ENCODE results near the gene FER.
A peak's percentile ranks its signal among the peaks of the same experiment; 100 is the strongest.
"Not testable (repeated sequence)": the region's sequence is repeated elsewhere in the genome, so short reads cannot be mapped to it uniquely, and the experiment has no call there.

Gene FER

DNA sequence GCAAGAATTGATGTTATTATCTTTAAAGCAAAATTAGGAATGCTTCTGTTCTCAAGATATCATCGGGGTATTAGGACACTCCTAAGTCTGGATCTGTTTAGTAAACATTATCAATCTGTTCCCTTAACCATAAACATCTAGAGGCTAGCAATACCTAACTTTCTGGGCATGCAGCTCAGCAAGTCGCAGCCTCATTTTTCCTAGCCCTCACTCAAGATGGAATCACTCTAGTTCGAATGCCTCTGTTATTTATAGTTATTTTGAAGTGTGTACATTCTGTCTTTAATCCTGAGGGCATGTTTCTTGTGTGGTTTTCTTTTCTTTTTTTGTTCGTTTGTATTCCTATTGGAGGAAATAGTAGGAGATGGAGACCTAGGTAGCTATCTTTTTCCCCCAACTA is 66.9 kb downstream of the FER start:
- H3K27ac Mint-ChIP-seq, result no peak overlapping the region
- peaks cover 3% of the 10 kb centered on the region for H3K9me3 Mint-ChIP-seq
- H3K4me1 Mint-ChIP-seq, result peaks cover 9% of the 10 kb centered on the region
- H3K4me3 Mint-ChIP-seq, result no peak overlapping the region
- peaks cover 4% of the 10 kb centered on the region for H3K36me3 Mint-ChIP-seq
- no peaks in the 10 kb centered on the region for H3K27me3 Mint-ChIP-seq

DNA sequence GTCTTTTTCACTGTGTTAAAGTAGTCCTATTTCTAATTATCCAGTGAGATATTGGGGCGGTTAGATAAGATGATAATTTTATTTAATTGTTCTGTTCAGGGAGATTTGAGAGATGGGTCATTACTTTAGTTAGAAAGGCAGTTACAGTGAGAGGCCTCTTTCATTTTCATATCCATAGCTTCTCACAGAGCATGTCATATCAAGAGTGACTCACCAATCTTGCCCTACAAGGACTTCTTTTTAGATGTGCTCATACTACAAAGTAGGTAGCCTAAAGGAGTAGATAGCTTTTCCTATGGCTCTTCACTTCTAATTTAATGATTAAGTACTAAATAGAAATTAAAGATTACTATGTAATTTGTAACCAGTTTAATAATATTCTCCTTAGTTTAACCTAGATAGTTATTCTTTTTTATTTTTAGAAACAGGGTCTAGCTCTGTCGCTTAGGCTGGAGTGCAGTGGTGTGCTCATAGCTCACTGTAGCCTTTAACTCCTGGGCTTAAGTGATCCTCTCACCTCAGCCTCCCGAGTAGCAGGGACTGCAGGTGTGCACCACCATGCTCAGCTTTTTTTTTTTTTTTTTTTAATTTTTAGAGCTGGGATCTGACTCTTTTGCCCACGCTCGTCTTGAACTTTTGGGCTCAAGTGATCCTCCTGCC is 71.0 kb downstream of the FER start:
- Mint-ChIP-seq H3K4me1 (peaks cover 4% of the 10 kb centered on the region), H3K27me3 (no peaks in the 10 kb centered on the region), H3K4me3 (no peak overlapping the region), H3K36me3 (peaks cover 11% of the 10 kb centered on the region), H3K27ac (no peak overlapping the region), H3K9me3 (peaks cover 13% of the 10 kb centered on the region)

DNA sequence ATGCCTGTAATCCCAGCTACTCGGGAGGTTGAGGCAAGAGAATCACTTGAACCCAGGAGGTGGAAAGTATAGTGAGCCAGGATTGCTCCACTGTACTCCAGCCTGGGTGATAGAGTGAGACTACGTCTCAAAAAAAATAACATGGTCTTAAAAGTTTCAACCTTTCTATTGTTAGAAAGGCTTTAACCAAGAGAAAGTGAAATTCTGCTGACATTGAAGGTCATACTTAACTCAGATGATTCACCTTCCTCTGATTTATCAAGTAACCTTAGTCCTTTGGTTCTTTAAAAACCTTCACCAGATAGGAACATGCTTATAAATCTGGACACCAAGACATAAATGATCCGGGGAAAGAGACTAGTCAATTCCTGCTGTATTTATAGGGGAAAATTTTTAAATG is 73.3 kb downstream of the FER start:
- H3K9me3 Mint-ChIP-seq, result peaks cover 18% of the 10 kb centered on the region
- H3K36me3 Mint-ChIP-seq, result peaks cover 13% of the 10 kb centered on the region
- peaks cover 4% of the 10 kb centered on the region for H3K4me1 Mint-ChIP-seq
- no peaks in the 10 kb centered on the region for H3K27me3 Mint-ChIP-seq
- no peak overlapping the region for H3K4me3 Mint-ChIP-seq
- no peak overlapping the region for H3K27ac Mint-ChIP-seq

DNA sequence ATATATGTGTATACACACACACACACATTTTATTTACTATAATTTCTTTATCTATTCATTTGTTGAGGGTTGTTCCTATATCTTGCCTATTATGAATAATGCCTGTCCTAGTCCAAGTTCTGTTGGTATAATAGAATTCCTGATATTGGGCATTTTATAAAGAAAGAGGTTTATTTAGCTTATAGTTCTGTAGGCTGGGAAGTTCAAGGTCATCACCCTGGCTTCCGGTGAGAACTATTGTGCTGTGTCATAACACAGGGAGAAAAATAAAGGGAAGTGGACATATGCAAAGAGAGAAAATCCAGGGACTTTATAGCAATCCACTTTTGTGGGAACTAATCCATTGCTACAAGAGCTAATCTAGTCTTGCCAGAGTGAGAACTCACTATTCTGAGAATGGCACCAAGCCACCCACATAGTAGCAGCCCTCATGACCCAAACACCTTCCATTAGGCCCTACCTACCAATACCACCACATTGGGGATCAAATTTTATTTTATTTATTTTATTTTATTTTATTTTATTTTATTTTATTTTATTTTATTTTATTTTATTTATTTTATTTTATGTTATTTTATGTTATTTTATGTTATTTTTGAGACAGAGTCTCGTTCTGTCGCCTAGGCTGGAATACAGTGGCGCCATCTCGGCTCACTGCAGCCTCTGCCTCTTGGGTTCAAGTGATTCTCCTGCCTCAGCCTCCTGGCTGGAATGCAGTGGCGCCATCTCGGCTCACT is 74.7 kb downstream of the FER start:
- Mint-ChIP-seq H3K4me1 (peaks cover 4% of the 10 kb centered on the region), H3K27ac (no peak overlapping the region), H3K36me3 (peaks cover 13% of the 10 kb centered on the region), H3K27me3 (no peaks in the 10 kb centered on the region), H3K4me3 (no peak overlapping the region), H3K9me3 (peaks cover 18% of the 10 kb centered on the region)

DNA sequence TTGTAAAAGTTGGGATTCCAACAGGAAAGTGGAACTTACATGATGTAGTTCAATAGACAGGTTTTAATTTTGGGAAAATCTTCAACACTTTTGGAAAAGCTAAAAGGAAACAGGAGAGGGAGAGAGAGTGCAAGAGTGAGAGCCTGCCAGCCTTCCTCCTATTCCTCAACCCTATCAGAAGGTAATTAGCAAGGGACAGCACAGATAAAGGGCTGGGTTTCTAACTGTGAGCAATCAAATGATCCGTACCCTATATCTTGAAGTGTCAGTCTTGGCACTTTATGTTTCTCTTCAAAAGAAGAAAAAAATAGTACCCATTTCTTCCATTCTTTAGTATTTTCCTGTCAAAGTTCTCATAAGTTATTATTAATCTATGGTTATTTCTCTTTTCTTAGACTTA is 79.4 kb downstream of the FER start:
- Mint-ChIP-seq H3K4me3 (no peak overlapping the region), H3K9me3 (peaks cover 8% of the 10 kb centered on the region), H3K4me1 (no peaks in the 10 kb centered on the region), H3K27me3 (no peaks in the 10 kb centered on the region), H3K27ac (no peak overlapping the region), H3K36me3 (peaks cover 7% of the 10 kb centered on the region)

DNA sequence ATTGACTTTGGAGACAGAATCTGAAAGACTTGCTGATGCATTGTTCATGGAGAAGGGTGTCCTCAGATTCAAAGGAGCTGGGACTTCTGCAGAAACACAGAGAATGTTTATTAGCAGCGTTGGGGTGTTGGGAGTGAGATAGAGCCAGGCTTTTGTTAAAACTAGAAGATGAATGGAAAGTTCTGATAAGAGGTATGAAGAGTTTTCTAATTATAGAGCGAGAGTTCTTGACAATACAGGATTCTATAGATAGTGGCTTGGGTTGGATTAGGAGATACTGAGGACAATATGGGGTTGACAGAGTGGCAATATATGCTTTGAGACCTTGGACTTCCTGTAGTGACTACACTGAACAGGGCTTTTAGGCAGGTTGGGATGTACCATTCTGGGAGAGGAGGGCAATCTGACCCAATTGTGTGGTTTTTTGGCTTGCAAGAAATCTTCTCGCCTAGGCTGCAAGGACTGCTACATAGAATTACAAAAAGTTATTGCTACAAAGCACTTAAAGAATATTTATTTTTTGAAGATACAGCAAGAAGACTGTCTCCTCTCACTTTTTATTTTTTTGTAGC is 83.1 kb downstream of the FER start:
- Mint-ChIP-seq H3K27ac (no peak overlapping the region), H3K9me3 (no peaks in the 10 kb centered on the region), H3K27me3 (no peaks in the 10 kb centered on the region), H3K4me1 (no peaks in the 10 kb centered on the region), H3K4me3 (no peak overlapping the region), H3K36me3 (no peaks in the 10 kb centered on the region)

DNA sequence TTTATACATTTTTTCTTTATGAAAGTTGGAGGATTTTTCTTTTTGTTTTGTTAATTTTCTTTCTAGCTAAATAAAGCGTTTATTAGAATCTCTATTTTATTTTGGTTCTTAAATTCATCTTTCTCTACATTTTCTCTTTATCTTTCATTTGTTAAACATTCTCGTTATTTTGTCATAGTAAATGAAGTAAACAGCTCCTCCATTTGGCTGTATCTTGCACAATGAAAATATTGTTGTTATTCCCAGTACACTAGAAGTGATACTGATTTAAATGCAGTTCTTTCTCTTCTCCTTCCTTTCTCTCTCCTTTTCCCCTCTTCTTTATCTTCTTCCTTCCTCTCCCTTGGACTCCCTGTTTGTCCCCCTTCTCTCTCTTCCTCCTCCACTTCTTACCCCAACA is 88.8 kb downstream of the FER start:
- Mint-ChIP-seq H3K4me3 (no peak overlapping the region), H3K36me3 (peaks cover 12% of the 10 kb centered on the region), H3K9me3 (no peaks in the 10 kb centered on the region), H3K4me1 (no peaks in the 10 kb centered on the region), H3K27ac (peak overlapping the region; percentile 68), H3K27me3 (no peaks in the 10 kb centered on the region)

DNA sequence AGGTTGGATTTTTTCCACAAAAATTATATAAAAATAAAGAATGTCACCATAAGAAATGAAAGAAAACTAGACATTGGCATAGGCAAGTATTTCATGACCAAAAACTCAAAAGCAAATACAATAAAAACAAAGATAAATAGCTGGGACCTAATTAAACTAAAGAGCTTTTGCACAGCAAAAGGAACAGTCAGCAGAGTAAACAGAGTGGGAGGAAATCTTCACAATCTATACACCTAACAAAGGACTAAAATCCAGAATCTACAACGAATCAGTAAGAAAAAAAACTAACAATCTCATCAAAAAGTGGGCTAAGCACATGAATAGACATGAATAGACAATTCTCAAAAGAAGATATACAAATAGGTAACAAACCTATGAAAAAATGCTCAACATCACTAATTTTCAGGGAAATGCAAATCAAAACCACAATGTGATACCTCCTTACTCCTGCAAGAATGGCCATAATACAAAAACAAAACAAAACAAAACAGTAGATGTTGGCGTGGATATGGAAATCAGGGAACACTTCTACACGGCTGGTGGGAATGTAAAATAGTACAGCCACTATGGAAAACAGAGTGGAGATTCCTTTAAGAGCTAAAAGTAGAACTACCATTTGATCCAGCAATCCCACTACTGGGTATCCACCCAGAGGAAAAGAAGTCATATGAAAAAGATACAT is 94.7 kb downstream of the FER start:
- not testable (repeated sequence) for H3K9me3 Mint-ChIP-seq, H3K27ac Mint-ChIP-seq, H3K4me1 Mint-ChIP-seq, H3K27me3 Mint-ChIP-seq, H3K4me3 Mint-ChIP-seq
- H3K36me3 Mint-ChIP-seq, result peaks cover 25% of the 10 kb centered on the region

DNA sequence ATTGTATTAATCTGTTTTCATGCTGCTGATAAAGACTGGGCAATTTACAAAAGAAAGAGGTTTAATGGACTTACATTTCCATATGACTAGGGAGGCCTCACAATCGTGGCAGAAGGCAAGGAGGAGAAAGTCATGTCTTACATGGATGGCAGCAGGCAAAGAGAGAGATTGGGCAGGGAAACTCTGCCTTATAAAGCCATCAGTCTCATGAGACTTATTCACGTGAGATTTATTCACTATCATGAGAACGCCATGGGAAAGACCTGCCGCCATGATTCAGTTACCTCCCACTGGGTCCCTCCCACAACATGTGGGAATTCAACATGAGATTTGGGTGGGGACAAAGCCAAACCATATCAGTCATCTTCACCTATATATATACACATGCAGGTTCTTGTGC is 103.4 kb downstream of the FER start:
- H3K27ac Mint-ChIP-seq, H3K4me1 Mint-ChIP-seq, H3K9me3 Mint-ChIP-seq, H3K4me3 Mint-ChIP-seq, H3K27me3 Mint-ChIP-seq: not testable (repeated sequence)
- peaks cover 16% of the 10 kb centered on the region for H3K36me3 Mint-ChIP-seq

DNA sequence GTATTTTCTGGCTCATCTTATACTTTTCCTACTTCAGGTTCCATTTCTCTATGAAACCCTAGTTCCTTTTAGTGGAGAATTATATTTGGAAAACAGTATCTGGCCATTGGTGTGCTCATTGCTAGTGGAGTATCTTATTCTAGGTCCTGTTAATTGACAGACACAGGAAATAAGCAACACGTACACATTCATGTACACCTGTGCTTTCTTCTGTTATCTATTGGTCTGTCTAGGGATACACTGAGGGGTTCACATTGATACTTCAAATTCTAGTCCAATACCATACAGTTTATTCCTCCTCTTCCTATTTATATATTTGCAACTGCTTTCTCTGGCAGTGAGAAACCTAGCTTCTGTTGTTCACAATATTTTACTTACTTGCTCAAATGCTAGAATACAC is 110.2 kb downstream of the FER start:
- H3K4me1 Mint-ChIP-seq, result no peaks in the 10 kb centered on the region
- H3K36me3 Mint-ChIP-seq, result peaks cover 6% of the 10 kb centered on the region
- H3K9me3 Mint-ChIP-seq, result peaks cover 5% of the 10 kb centered on the region
- H3K27ac Mint-ChIP-seq, result no peak overlapping the region
- H3K4me3 Mint-ChIP-seq, result no peak overlapping the region
- no peaks in the 10 kb centered on the region for H3K27me3 Mint-ChIP-seq

DNA sequence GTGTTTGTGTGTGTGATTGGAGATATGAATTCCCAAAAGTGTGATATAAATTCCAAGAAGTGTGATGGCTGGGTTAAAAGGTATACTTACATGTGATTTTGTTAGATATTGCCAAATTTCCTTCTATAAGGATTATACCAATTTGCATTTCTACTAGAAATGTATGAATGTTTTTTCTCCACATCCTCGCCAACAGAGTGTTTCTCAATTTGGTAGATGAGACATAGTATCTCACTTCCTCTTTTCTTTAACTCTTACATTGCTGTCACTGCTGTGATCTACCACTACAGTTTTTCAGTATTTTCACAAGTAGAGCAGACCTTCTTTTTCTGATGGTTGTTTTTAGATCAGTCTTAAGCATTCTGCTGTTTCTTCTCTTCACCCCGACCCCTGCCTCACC is 111.3 kb downstream of the FER start:
- Mint-ChIP-seq H3K27me3 (no peaks in the 10 kb centered on the region), H3K9me3 (no peaks in the 10 kb centered on the region), H3K4me1 (no peaks in the 10 kb centered on the region), H3K4me3 (no peak overlapping the region), H3K36me3 (peaks cover 2% of the 10 kb centered on the region), H3K27ac (no peak overlapping the region)

DNA sequence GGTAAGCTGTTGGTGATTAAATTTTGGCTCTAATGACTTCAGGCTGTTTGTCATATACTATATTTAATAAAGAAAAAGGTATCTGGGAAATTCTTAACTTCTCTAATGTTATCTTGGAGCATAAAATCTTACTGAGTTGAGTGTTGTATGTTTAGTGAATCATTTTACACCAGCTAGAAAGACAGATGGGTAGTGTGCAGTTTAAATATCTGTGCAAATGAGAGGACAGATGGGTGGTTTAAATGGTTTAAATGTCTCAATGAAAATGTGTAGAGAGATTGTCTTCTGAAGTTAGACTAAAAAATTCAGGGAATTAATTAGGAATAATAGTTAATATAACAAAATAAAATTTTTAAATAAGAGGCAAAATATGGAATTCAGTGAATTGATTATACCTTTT is 114.5 kb downstream of the FER start:
- Mint-ChIP-seq H3K9me3 (peaks cover 4% of the 10 kb centered on the region), H3K27me3 (no peaks in the 10 kb centered on the region), H3K4me1 (no peaks in the 10 kb centered on the region), H3K36me3 (peaks cover 6% of the 10 kb centered on the region), H3K4me3 (no peak overlapping the region), H3K27ac (no peak overlapping the region)

DNA sequence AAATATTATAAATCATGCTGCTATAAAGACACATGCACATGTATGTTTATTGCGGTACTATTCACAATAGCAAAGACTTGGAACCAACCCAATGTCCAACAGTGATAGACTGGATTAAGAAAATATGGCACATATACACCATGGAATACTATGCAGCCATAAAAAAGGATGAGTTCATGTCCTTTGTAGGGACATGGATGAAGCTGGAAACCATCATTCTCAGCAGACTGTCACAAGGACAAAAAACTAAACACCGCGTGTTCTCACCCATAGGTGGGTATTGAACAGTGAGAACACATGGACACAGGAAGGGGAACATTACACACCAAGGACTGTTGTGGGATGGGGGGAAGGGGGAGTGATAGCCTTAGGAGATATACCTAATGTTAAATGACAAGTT is 118.4 kb downstream of the FER start:
- not testable (repeated sequence) for H3K4me3 Mint-ChIP-seq, H3K9me3 Mint-ChIP-seq, H3K4me1 Mint-ChIP-seq, H3K27ac Mint-ChIP-seq, H3K27me3 Mint-ChIP-seq
- peaks cover 16% of the 10 kb centered on the region for H3K36me3 Mint-ChIP-seq

DNA sequence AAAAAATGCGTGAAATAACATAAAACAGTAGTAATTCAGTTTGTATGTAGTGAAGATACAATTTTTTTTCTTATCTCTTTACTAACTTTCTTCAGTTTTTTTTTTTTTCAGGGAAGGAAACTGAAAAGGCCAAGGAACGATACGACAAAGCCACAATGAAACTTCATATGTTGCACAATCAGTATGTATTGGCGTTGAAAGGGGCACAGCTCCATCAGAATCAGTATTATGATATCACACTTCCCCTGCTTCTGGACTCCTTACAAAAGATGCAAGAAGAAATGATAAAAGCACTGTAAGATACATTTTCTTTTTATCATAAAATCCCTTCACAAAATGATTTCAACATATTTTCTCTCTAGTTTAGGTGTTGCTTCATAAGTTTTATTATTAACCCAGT is 120.0 kb downstream of the FER start:
- Mint-ChIP-seq H3K27me3 (no peaks in the 10 kb centered on the region), H3K27ac (no peak overlapping the region), H3K9me3 (peaks cover 9% of the 10 kb centered on the region), H3K4me3 (no peak overlapping the region), H3K4me1 (no peaks in the 10 kb centered on the region), H3K36me3 (peaks cover 13% of the 10 kb centered on the region)

DNA sequence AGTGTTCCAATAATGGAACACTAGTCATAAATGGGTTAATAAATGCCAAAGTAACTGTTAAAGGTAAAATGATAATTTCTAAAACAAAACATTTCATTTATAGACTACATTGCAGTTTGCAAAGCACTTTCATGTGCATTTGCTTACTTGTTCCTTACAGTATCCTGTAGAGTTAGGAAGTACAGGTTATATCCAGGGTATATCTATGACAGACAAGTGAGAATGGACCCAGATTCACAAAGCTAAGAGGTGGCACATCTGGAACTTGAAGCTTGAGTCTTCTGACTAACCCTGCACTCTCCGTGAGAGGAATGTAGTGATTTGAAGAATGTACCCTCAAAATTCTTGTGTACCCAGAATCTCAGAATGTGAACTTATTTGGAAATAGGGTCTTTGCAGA is 121.4 kb downstream of the FER start:
- no peaks in the 10 kb centered on the region for H3K27me3 Mint-ChIP-seq
- peaks cover 13% of the 10 kb centered on the region for H3K36me3 Mint-ChIP-seq
- no peaks in the 10 kb centered on the region for H3K4me1 Mint-ChIP-seq
- peaks cover 9% of the 10 kb centered on the region for H3K9me3 Mint-ChIP-seq
- H3K27ac Mint-ChIP-seq, result no peak overlapping the region
- no peak overlapping the region for H3K4me3 Mint-ChIP-seq

DNA sequence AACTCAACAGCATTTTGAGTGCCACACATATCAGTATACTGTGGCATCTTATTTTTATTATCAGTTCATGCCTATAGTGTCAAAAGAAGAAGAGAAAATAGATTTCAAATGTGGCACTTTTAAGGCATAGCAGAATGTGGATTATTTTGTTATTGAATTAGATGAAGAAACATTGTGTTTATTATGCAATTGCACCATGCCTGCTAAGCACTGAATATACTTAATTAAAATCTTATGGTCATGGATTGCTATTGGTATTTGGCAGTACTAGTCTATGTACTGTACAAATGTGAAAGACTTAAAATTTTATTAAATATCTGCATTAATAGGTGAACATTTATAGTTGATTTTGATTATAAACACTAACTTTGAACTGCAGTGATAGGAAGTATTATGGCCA is 128.8 kb downstream of the FER start:
- no peaks in the 10 kb centered on the region for H3K27me3 Mint-ChIP-seq
- H3K4me1 Mint-ChIP-seq, result no peaks in the 10 kb centered on the region
- H3K36me3 Mint-ChIP-seq, result peaks cover 5% of the 10 kb centered on the region
- no peak overlapping the region for H3K4me3 Mint-ChIP-seq
- no peaks in the 10 kb centered on the region for H3K9me3 Mint-ChIP-seq
- no peak overlapping the region for H3K27ac Mint-ChIP-seq

All from activated naive CD4-positive, alpha-beta T cell treated with anti-CD3 and anti-CD28 coated beads, Interleukin-2, amount 50 U/mL, for 24 hours (primary cell).